ENCODE measurements around the gene AP1AR. TPM values are rescaled to one million over a fixed set of nuclear protein-coding genes. Genes with fewer than 3 reads are reported as not detected.

AP1AR gene
- total and polyA plus RNA-seq, 4 donors = 7.6 to 14.7 (median 7.8) TPM

GRCh38 chr4:112185740-112186670, 45.6 kb upstream of the AP1AR start:
- H3K36me3 ChIP-seq (ENCODE audit: control insufficient read depth in 4 of 4, insufficient read depth in 3 of 4, low read depth in 1 of 4, low read length in 3 of 4) = peaks cover 0 to 3% (median 0%) of the 10 kb centered on the region in 4 donors
- no peak overlapping the region for H3K4me3 ChIP-seq (ENCODE audit: low read depth in 1 of 3, low read length in 3 of 3)
- H3K9me3 ChIP-seq (ENCODE audit: control insufficient read depth in 4 of 4, low read length in 3 of 4) = no peaks in the 10 kb centered on the region
- H3K9ac ChIP-seq (ENCODE audit: low read depth in 1 of 2, low read length in 2 of 2) = peak overlapping the region in 1 of 2 donors; percentile 6
- H3K4me1 ChIP-seq (ENCODE audit: control insufficient read depth in 4 of 4, insufficient read depth in 4 of 4, low read length in 3 of 4) = peaks cover 0 to 11% (median 3%) of the 10 kb centered on the region in 4 donors
- TF ChIP-seq TAF1 (conservative IDR thresholded peaks at IDR 0.05) (no peak), FOXA1 (IDR thresholded peaks at IDR 0.05) (no peak), EGR1 (IDR thresholded peaks at IDR 0.05; ENCODE audit: low read depth in 2 of 2) (no peak), FOXA2 (IDR thresholded peaks at IDR 0.05) (no peak), ATF3 (IDR thresholded peaks at IDR 0.05) (no peak)
- TF ChIP-seq, protein P1, sequence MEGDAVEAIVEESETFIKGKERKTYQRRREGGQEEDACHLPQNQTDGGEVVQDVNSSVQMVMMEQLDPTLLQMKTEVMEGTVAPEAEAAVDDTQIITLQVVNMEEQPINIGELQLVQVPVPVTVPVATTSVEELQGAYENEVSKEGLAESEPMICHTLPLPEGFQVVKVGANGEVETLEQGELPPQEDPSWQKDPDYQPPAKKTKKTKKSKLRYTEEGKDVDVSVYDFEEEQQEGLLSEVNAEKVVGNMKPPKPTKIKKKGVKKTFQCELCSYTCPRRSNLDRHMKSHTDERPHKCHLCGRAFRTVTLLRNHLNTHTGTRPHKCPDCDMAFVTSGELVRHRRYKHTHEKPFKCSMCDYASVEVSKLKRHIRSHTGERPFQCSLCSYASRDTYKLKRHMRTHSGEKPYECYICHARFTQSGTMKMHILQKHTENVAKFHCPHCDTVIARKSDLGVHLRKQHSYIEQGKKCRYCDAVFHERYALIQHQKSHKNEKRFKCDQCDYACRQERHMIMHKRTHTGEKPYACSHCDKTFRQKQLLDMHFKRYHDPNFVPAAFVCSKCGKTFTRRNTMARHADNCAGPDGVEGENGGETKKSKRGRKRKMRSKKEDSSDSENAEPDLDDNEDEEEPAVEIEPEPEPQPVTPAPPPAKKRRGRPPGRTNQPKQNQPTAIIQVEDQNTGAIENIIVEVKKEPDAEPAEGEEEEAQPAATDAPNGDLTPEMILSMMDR (IDR thresholded peaks at IDR 0.05; ENCODE audit: low read depth, low read length, missing input control) = no peak
- no peak overlapping the region for H3K27ac ChIP-seq (ENCODE audit: low read depth in 1 of 2, low read length in 2 of 2)
- 73% methylated on average over 8 of the region's 8 CpGs for WGBS
- no peak for DNase-seq (ENCODE audit: low spot score)
- H3K27me3 ChIP-seq (ENCODE audit: control insufficient read depth in 4 of 4, insufficient read depth in 4 of 4, low read length in 3 of 4) = no peaks in the 10 kb centered on the region

DNA sequence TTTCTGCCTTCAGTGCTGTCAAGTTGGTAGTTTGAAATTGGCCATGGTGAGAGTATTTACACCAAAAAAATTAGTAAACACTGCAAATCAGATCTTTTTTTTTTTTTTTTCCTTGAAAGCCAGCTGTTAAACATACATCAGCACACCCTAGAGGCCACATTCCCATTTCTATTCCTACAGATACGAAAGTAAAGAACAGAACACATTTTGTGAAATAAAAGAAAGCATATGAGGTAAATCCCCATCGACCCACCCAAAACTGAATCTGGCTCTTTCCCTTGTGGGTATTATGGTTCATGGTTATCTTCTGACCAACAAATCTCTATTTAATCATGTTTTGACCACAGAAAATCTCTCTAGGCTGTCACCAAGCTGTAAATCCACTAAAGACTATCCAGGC, 41.8 kb upstream of the AP1AR start:
- TF ChIP-seq TAF1 (conservative IDR thresholded peaks at IDR 0.05) = no peak
- TF ChIP-seq, protein P2, sequence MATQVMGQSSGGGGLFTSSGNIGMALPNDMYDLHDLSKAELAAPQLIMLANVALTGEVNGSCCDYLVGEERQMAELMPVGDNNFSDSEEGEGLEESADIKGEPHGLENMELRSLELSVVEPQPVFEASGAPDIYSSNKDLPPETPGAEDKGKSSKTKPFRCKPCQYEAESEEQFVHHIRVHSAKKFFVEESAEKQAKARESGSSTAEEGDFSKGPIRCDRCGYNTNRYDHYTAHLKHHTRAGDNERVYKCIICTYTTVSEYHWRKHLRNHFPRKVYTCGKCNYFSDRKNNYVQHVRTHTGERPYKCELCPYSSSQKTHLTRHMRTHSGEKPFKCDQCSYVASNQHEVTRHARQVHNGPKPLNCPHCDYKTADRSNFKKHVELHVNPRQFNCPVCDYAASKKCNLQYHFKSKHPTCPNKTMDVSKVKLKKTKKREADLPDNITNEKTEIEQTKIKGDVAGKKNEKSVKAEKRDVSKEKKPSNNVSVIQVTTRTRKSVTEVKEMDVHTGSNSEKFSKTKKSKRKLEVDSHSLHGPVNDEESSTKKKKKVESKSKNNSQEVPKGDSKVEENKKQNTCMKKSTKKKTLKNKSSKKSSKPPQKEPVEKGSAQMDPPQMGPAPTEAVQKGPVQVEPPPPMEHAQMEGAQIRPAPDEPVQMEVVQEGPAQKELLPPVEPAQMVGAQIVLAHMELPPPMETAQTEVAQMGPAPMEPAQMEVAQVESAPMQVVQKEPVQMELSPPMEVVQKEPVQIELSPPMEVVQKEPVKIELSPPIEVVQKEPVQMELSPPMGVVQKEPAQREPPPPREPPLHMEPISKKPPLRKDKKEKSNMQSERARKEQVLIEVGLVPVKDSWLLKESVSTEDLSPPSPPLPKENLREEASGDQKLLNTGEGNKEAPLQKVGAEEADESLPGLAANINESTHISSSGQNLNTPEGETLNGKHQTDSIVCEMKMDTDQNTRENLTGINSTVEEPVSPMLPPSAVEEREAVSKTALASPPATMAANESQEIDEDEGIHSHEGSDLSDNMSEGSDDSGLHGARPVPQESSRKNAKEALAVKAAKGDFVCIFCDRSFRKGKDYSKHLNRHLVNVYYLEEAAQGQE (IDR thresholded peaks at IDR 0.05) = no peak
- no peak for TF ChIP-seq YY1 (IDR thresholded peaks at IDR 0.05)
- TF ChIP-seq RAD21 (IDR thresholded peaks at IDR 0.05) = peak; percentile 54
- TF ChIP-seq HNF4G (IDR thresholded peaks at IDR 0.05) = no peak
- H3K4me3 ChIP-seq (ENCODE audit: low read depth in 1 of 3, low read length in 3 of 3) = no peak overlapping the region
- peaks cover 0 to 3% (median 0%) of the 10 kb centered on the region in 4 donors for H3K4me1 ChIP-seq (ENCODE audit: control insufficient read depth in 4 of 4, insufficient read depth in 4 of 4, low read length in 3 of 4)
- no peak overlapping the region for H3K9ac ChIP-seq (ENCODE audit: low read depth in 1 of 2, low read length in 2 of 2)
- H3K36me3 ChIP-seq (ENCODE audit: control insufficient read depth in 4 of 4, insufficient read depth in 3 of 4, low read depth in 1 of 4, low read length in 3 of 4) = peaks cover 0 to 3% (median 0%) of the 10 kb centered on the region in 4 donors
- no peak for DNase-seq (ENCODE audit: low spot score)
- WGBS = 74% methylated on average over 2 of the region's 2 CpGs
- no peaks in the 10 kb centered on the region for H3K9me3 ChIP-seq (ENCODE audit: control insufficient read depth in 4 of 4, low read length in 3 of 4)
- H3K27me3 ChIP-seq (ENCODE audit: control insufficient read depth in 4 of 4, insufficient read depth in 4 of 4, low read length in 3 of 4) = no peaks in the 10 kb centered on the region
- H3K27ac ChIP-seq (ENCODE audit: low read depth in 1 of 2, low read length in 2 of 2) = no peak overlapping the region

- Histone ChIP-seq H3K4me1 (ENCODE audit: control insufficient read depth in 4 of 4, insufficient read depth in 4 of 4, low read length in 3 of 4) (peaks cover 0 to 3% (median 0%) of the 10 kb centered on the region in 4 donors), H3K9me3 (ENCODE audit: control insufficient read depth in 4 of 4, low read length in 3 of 4) (no peaks in the 10 kb centered on the region), H3K9ac (ENCODE audit: low read depth in 1 of 2, low read length in 2 of 2) (no peak overlapping the region), H3K4me3 (ENCODE audit: low read depth in 1 of 3, low read length in 3 of 3) (no peak overlapping the region), H3K27me3 (ENCODE audit: control insufficient read depth in 4 of 4, insufficient read depth in 4 of 4, low read length in 3 of 4) (no peaks in the 10 kb centered on the region), H3K36me3 (ENCODE audit: control insufficient read depth in 4 of 4, insufficient read depth in 3 of 4, low read depth in 1 of 4, low read length in 3 of 4) (peaks cover 0 to 3% (median 0%) of the 10 kb centered on the region in 4 donors), H3K27ac (ENCODE audit: low read depth in 1 of 2, low read length in 2 of 2) (no peak overlapping the region)
- no peak for DNase-seq (ENCODE audit: low spot score)
- 95% methylated on average over 8 of the region's 8 CpGs for WGBS
- TF ChIP-seq FOXA2 (IDR thresholded peaks at IDR 0.05) = no peak
- no peak for TF ChIP-seq JUND (IDR thresholded peaks at IDR 0.05)
- TF ChIP-seq EGR1 (IDR thresholded peaks at IDR 0.05; ENCODE audit: low read depth in 2 of 2) = no peak
- TF ChIP-seq HNF4A (conservative IDR thresholded peaks at IDR 0.05) = no peak
- no peak for TF ChIP-seq RAD21 (IDR thresholded peaks at IDR 0.05)
- no peak for TF ChIP-seq YY1 (IDR thresholded peaks at IDR 0.05)
- TF ChIP-seq RXRA (IDR thresholded peaks at IDR 0.05) = no peak
- TF ChIP-seq, protein P1 (IDR thresholded peaks at IDR 0.05; ENCODE audit: low read depth, low read length, missing input control) = no peak
- no peak for TF ChIP-seq MAX (IDR thresholded peaks at IDR 0.05)
- TF ChIP-seq HNF4G (IDR thresholded peaks at IDR 0.05) = no peak
Observed at GRCh38 chr4:112190684-112191083, 40.9 kb upstream of the AP1AR start.
